MM.1S (cell line): ENCODE data around the gene NUDT7.
A peak's percentile ranks its signal among the peaks of the same experiment; 100 is the strongest.

Experiments
- DNase-seq: peaks from one replicate; pipeline ENCODE4 v3.0.0-alpha.2; 2015
- H2AFZ ChIP-seq: fragments of 300-600 bp; sonication (generic); 2 replicates; pipeline ENCODE4 v1.6.0; 2016; ENCODE audit warnings: antibody characterized with exemption, low read length
- H3F3A ChIP-seq: fragments of 300-600 bp; sonication (generic); 2 replicates; pipeline ENCODE4 v1.6.1; 2016; ENCODE audit warnings: mild to moderate bottlenecking, antibody characterized with exemption, low read length, moderate library complexity, mixed read lengths; ENCODE audit not compliant: insufficient read depth
- H3K27ac ChIP-seq: fragments of 300-600 bp; sonication (generic); 2 replicates; pipeline ENCODE4 v1.5.1; 2016; ENCODE audit warnings: mild to moderate bottlenecking, low read length
- H3K27me3 ChIP-seq: fragments of 300-600 bp; sonication (generic); replicated peaks from 2 replicates; pipeline ENCODE4 v1.6.0; 2016; ENCODE audit warnings: low read length; ENCODE audit not compliant: insufficient read depth
- H3K36me3 ChIP-seq: fragments of 300-600 bp; sonication (generic); replicated peaks from 2 replicates; pipeline ENCODE4 v1.6.1; 2016; ENCODE audit warnings: mild to moderate bottlenecking, low read length, mixed read lengths; ENCODE audit not compliant: insufficient read depth
- H3K4me1 ChIP-seq: fragments of 300-600 bp; sonication (generic); 2 replicates; pipeline ENCODE4 v1.6.1; 2016; ENCODE audit warnings: low read length, mixed read lengths
- H3K4me2 ChIP-seq: fragments of 300-600 bp; sonication (generic); 2 replicates; pipeline ENCODE4 v1.6.0; 2016; ENCODE audit warnings: low read depth, low read length
- H3K4me3 ChIP-seq: fragments of 300-600 bp; sonication (generic); 2 replicates; pipeline ENCODE4 v1.5.1; 2016; ENCODE audit warnings: low read length, mixed read lengths
- H3K79me2 ChIP-seq: fragments of 300-600 bp; sonication (generic); 2 replicates; pipeline ENCODE4 v1.6.1; 2016; ENCODE audit warnings: mixed run types, low read length, mixed read lengths
- H3K9ac ChIP-seq: fragments of 300-600 bp; sonication (generic); 2 replicates; pipeline ENCODE4 v1.6.1; 2016; ENCODE audit warnings: low read length, mixed read lengths
- H3K9me2 ChIP-seq: fragments of 300-600 bp; sonication (generic); replicated peaks from 2 replicates; pipeline ENCODE4 v1.6.1; 2016; ENCODE audit warnings: mild to moderate bottlenecking, low read length, mixed read lengths; ENCODE audit not compliant: insufficient read depth
- H3K9me3 ChIP-seq: fragments of 300-600 bp; sonication (generic); replicated peaks from 2 replicates; pipeline ENCODE4 v1.6.1; 2016; ENCODE audit warnings: mild to moderate bottlenecking, low read length, mixed read lengths; ENCODE audit not compliant: insufficient read depth
- H4K20me1 ChIP-seq: fragments of 300-600 bp; sonication (generic); 2 replicates; pipeline ENCODE4 v1.6.1; 2016; ENCODE audit warnings: mild to moderate bottlenecking, low read length, moderate library complexity, mixed read lengths; ENCODE audit not compliant: insufficient read depth
- EZH2 ChIP-seq: fragments of 300-600 bp; sonication (generic); optimal IDR thresholded peaks from 2 replicates; pipeline ENCODE3; 2017; ENCODE audit warnings: low read depth, mild to moderate bottlenecking, antibody characterized with exemption, low read length, mixed read lengths
- EZH2phosphoT487 ChIP-seq: fragments of 300-600 bp; sonication (generic); IDR thresholded peaks from 2 replicates; pipeline ENCODE4 v1.6.1; 2018; ENCODE audit warnings: antibody characterized with exemption, low read length
- TF ChIP-seq, protein P1 (sequence below): fragments of 300-600 bp; sonication (generic); IDR thresholded peaks from 2 replicates; pipeline ENCODE4 v1.5.1; 2016; ENCODE audit warnings: antibody characterized with exemption, low read length, mixed read lengths

The NUDT7 gene

DNA sequence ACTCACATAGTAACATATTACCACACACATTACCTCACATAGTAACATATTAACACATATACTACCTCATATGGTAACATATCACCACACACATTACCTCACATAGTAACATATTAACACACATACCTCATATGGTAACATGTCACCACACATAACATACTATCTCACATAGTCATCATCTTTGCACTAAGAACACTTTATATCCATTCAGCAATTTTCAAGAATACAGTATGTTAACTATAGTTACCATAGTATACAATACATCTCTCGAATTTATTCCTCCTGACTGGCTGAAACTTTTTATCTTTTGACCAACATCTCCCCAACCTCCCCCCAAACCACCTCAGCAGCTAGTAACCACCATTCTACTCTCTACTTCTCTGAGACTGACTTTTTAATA, 7.6 kb downstream of the NUDT7 start:
- TF ChIP-seq EZH2 (no peak), EZH2phosphoT487 (no peak)
- TF ChIP-seq, protein P1, sequence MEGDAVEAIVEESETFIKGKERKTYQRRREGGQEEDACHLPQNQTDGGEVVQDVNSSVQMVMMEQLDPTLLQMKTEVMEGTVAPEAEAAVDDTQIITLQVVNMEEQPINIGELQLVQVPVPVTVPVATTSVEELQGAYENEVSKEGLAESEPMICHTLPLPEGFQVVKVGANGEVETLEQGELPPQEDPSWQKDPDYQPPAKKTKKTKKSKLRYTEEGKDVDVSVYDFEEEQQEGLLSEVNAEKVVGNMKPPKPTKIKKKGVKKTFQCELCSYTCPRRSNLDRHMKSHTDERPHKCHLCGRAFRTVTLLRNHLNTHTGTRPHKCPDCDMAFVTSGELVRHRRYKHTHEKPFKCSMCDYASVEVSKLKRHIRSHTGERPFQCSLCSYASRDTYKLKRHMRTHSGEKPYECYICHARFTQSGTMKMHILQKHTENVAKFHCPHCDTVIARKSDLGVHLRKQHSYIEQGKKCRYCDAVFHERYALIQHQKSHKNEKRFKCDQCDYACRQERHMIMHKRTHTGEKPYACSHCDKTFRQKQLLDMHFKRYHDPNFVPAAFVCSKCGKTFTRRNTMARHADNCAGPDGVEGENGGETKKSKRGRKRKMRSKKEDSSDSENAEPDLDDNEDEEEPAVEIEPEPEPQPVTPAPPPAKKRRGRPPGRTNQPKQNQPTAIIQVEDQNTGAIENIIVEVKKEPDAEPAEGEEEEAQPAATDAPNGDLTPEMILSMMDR, result no peak
- H4K20me1 ChIP-seq, result no peaks in the 10 kb centered on the region
- H3K36me3 ChIP-seq, result no peaks in the 10 kb centered on the region
- no peak for DNase-seq
- no peak overlapping the region for H3K4me2 ChIP-seq
- no peak overlapping the region for H3K4me3 ChIP-seq
- H3K27me3 ChIP-seq, result no peaks in the 10 kb centered on the region; the same call in 1 of the 2 replicates
- no peaks in the 10 kb centered on the region for H3K4me1 ChIP-seq
- no peaks in the 10 kb centered on the region for H3K9me3 ChIP-seq
- H3F3A ChIP-seq, result no peaks in the 10 kb centered on the region
- no peak overlapping the region for H3K9ac ChIP-seq
- H3K27ac ChIP-seq, result no peak overlapping the region
- H3K79me2 ChIP-seq, result no peaks in the 10 kb centered on the region
- H3K9me2 ChIP-seq, result no peaks in the 10 kb centered on the region
- no peak overlapping the region for H2AFZ ChIP-seq

DNA sequence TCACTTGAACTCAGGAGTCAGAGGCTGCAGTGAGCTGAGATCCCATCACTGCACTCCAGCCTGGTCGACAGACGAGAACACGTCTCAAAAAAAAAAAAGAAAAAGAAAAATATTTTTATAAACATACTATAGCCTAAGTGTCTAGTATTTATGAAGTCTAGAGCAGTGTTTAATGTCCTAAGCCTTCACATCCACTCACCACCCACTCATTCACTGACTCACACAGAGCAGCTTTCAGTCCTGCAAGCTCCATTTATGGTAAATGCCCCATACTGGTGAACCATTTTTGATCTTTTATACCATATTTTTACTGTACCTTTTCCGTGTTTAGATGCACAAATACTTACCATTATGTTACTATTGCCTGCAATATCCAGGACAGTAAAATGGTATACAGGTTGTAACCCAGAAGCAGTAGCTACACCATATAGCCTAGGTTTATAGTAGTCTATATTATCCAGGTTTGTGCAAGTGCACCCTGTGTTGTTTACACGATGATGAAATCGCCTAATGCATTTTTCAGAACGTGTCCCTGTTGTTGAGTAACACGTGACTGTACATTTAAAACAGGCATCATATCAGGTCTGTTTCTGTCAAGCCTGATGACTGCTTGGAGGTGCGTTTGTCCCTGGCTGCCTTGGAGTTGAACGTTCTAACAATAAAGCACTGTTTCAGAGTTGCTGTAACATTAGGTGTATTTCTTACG, 10.1 kb downstream of the NUDT7 start:
- Histone ChIP-seq H3K27me3 (no peaks in the 10 kb centered on the region), H3K9me2 (no peaks in the 10 kb centered on the region), H3K4me3 (no peak overlapping the region), H2AFZ (no peak overlapping the region), H3K27ac (no peak overlapping the region), H3K36me3 (no peaks in the 10 kb centered on the region), H3F3A (no peaks in the 10 kb centered on the region), H3K4me2 (no peak overlapping the region), H3K9ac (no peak overlapping the region), H3K4me1 (no peaks in the 10 kb centered on the region), H3K9me3 (no peaks in the 10 kb centered on the region), H3K79me2 (no peaks in the 10 kb centered on the region), H4K20me1 (no peaks in the 10 kb centered on the region)
- no peak for DNase-seq
- TF ChIP-seq EZH2phosphoT487, result no peak
- TF ChIP-seq, protein P1, result no peak
- no peak for TF ChIP-seq EZH2

- Histone ChIP-seq H3K79me2 (no peaks in the 10 kb centered on the region), H3K4me2 (no peak overlapping the region), H3K9ac (no peak overlapping the region), H3K27ac (no peak overlapping the region), H2AFZ (no peak overlapping the region), H3K4me1 (no peaks in the 10 kb centered on the region), H3K36me3 (no peaks in the 10 kb centered on the region), H3F3A (no peaks in the 10 kb centered on the region), H3K9me3 (no peaks in the 10 kb centered on the region), H3K4me3 (no peak overlapping the region), H4K20me1 (no peaks in the 10 kb centered on the region), H3K27me3 (no peaks in the 10 kb centered on the region), H3K9me2 (no peaks in the 10 kb centered on the region)
- TF ChIP-seq, protein P1, result no peak
- TF ChIP-seq EZH2 (no peak), EZH2phosphoT487 (no peak)
- DNase-seq, result peak; percentile 17
Measured at GRCh38 chr16:77736879-77737278, 14.6 kb downstream of the NUDT7 start.
